Astrocyte of the spinal cord (primary cell): ENCODE measurements around the gene CITED2.

Source experiments
- DNase-seq: peaks from one replicate; pipeline ENCODE4 v3.0.0; 2011; ENCODE audit warnings: low read depth, low spot score
- H3K4me3 ChIP-seq: 2 replicates; pipeline ENCODE4 v1.5.1; 2011; ENCODE audit warnings: low read depth, mild to moderate bottlenecking, low read length, moderate library complexity
- CTCF ChIP-seq: IDR thresholded peaks from 2 replicates; pipeline ENCODE4 v1.5.1; 2012; ENCODE audit warnings: low read depth, mild to moderate bottlenecking, low read length, inconsistent platforms
- in situ Hi-C: cut with HindIII; loops from 2 replicates; pipeline ENCODE4 v1.10.0; 2017; ENCODE audit warnings: low sequenced_read_pairs

The CITED2 gene

GRCh38 chr6:139388384-139388783 is 13.9 kb upstream of the CITED2 start:
- no peak overlapping the region for H3K4me3 ChIP-seq
- DNase-seq, result no peak
- in situ Hi-C loops, result no loop called here
- no peak for TF ChIP-seq CTCF

- TF ChIP-seq CTCF, result no peak
- no peak overlapping the region for H3K4me3 ChIP-seq
- in situ Hi-C loops, result no loop called here
- no peak for DNase-seq
These were observed 12.0 kb upstream of the CITED2 start for GRCh38 chr6:139386404-139386803.

GRCh38 chr6:139381216-139381865 is 6.9 kb upstream of the CITED2 start:
- TF ChIP-seq CTCF, result no peak
- in situ Hi-C loops, result no loop called here
- no peak overlapping the region for H3K4me3 ChIP-seq
- no peak for DNase-seq

- in situ Hi-C loops, result no loop called here
- H3K4me3 ChIP-seq, result no peak overlapping the region
- TF ChIP-seq CTCF, result no peak
- DNase-seq, result no peak
These were observed 6.2 kb upstream of the CITED2 start for GRCh38 chr6:139380611-139381010.

GRCh38 chr6:139380168-139380567 is 5.7 kb upstream of the CITED2 start:
- no peak overlapping the region for H3K4me3 ChIP-seq
- DNase-seq, result no peak
- in situ Hi-C loops, result no loop called here
- no peak for TF ChIP-seq CTCF

- TF ChIP-seq CTCF, result no peak
- no peak overlapping the region for H3K4me3 ChIP-seq
- in situ Hi-C loops, result no loop called here
- peak; percentile 29 for DNase-seq
These were observed 4.5 kb upstream of the CITED2 start for GRCh38 chr6:139378882-139379341.
